MCF 10A (cell line): Measurements from ENCODE around the gene MSLN. TPM values are rescaled to one million over a fixed set of nuclear protein-coding genes. Genes with fewer than 3 reads are reported as not detected.
A peak's percentile ranks its signal among the peaks of the same experiment; 100 is the strongest.

Experiments
- BruUV-seq: library from RNA; stranded (reverse); fragments of 400-500 nt; replicated peaks from 2 replicates; lab custom pipeline; 2021; lab: Mats Ljungman, UMichigan
- CTCF ChIA-PET: fragments of 300-600 bp; sonication (Branson Sonifier 250); formaldehyde crosslinking; extraction: SDS; loops from one replicate; lab custom pipeline; 2021; ENCODE audit warnings: antibody characterized with exemption, inconsistent platforms; lab: Yijun Ruan, JAX
- POLR2A ChIA-PET: fragments of 300-600, 350-650 bp; sonication (Branson Sonifier 250); formaldehyde crosslinking; extraction: SDS; loops from one replicate; lab custom pipeline; 2020; ENCODE audit warnings: antibody characterized with exemption, inconsistent platforms; lab: Yijun Ruan, JAX
- DNase-seq: peaks from one replicate; pipeline ENCODE4 v3.0.0-alpha.2; 2018; ENCODE audit not compliant: unreplicated experiment
- H3K27ac Mint-ChIP-seq: one replicate; pipeline ENCODE4 v1.8.0; 2022; ENCODE audit warnings: mild to moderate bottlenecking, low read depth, mixed read lengths; ENCODE audit not compliant: unreplicated experiment
- H3K27me3 Mint-ChIP-seq: one replicate; pipeline ENCODE4 v1.8.0; 2022; ENCODE audit warnings: mixed read lengths; ENCODE audit not compliant: insufficient read depth, unreplicated experiment
- H3K36me3 Mint-ChIP-seq: one replicate; pipeline ENCODE4 v1.8.0; 2022; ENCODE audit warnings: mild to moderate bottlenecking, moderate library complexity, mixed read lengths; ENCODE audit not compliant: insufficient read depth, unreplicated experiment
- H3K4me1 Mint-ChIP-seq: one replicate; pipeline ENCODE4 v1.8.0; 2022; ENCODE audit warnings: mixed read lengths; ENCODE audit not compliant: insufficient read depth, unreplicated experiment
- H3K4me3 Mint-ChIP-seq: one replicate; pipeline ENCODE4 v1.8.0; 2022; ENCODE audit warnings: mild to moderate bottlenecking, moderate library complexity, mixed read lengths; ENCODE audit not compliant: unreplicated experiment
- H3K9me3 Mint-ChIP-seq: one replicate; pipeline ENCODE4 v1.8.0; 2022; ENCODE audit warnings: mixed read lengths; ENCODE audit not compliant: unreplicated experiment
- intact Hi-C: fragments of 100-400 bp; cut with micrococcal nuclease; formaldehyde crosslinking; loops from 2 replicates; pipeline ENCODE4 v1.14.1; 2022
- total RNA-seq: library from RNA; stranded (reverse); gene quantifications from 2 replicates; pipeline ENCODE4 v1.2.3, GENCODE V29; 2022
- TF ChIP-seq, protein P1 (sequence below): fragments of 200-600 bp; IDR thresholded peaks from one replicate; pipeline ENCODE4 v1.8.0; 2022; ENCODE audit warnings: antibody characterized with exemption, mild to moderate bottlenecking; ENCODE audit not compliant: unreplicated experiment

Gene MSLN
- total RNA-seq, 1 experiment from 2014 or later = 25.2 TPM

DNA sequence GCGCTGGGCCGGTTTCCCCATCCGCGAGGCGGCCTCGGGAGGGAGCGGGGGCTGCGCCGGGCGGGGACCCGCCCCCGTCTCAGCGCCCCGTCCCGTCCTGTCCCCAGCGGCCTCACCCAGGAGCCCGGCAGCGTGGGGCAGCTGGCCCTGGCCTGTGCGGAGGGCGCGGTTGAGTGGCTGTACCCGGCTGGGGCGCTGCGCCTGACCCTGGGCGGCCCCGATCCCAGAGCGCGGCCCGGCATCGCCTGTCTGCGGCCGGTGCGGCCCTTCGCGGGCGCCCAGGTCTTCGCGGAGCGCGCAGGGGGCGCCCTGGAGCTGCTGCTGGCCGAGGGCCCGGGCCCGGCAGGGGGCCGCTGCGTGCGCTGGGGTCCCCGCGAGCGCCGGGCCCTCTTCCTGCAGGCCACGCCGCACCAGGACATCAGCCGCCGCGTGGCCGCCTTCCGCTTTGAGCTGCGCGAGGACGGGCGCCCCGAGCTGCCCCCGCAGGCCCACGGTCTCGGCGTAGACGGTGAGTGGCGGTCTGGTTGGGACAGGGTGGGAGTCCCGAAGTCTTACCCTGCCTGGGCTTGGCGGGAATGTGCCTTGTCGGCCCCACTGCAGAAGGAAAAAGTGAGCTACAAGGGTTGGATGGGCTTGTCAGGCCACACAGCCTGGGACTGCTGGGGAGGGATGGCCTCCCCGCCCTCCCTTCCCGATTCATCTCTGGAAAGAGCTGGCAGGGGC lies 44.9 kb upstream of the MSLN start:
- CTCF ChIA-PET = interaction anchor here (0.5 to 2.0 kb wide), 9 partner anchors 8 to 1233 kb away, joined by 3 to 6 read pairs (median 3); partner anchors contain the start of gene CCDC78
- POLR2A ChIA-PET = interaction anchor here (0.6 to 8.8 kb wide), 23 partner anchors 8 to 705 kb away, joined by 3 to 124 read pairs (median 4); partner anchors contain the start of genes ANTKMT, CCDC78, CHTF18 and CIAO3
- TF ChIP-seq, protein P1, sequence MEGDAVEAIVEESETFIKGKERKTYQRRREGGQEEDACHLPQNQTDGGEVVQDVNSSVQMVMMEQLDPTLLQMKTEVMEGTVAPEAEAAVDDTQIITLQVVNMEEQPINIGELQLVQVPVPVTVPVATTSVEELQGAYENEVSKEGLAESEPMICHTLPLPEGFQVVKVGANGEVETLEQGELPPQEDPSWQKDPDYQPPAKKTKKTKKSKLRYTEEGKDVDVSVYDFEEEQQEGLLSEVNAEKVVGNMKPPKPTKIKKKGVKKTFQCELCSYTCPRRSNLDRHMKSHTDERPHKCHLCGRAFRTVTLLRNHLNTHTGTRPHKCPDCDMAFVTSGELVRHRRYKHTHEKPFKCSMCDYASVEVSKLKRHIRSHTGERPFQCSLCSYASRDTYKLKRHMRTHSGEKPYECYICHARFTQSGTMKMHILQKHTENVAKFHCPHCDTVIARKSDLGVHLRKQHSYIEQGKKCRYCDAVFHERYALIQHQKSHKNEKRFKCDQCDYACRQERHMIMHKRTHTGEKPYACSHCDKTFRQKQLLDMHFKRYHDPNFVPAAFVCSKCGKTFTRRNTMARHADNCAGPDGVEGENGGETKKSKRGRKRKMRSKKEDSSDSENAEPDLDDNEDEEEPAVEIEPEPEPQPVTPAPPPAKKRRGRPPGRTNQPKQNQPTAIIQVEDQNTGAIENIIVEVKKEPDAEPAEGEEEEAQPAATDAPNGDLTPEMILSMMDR = no peak
- no peak for DNase-seq
- no TSS peak for BruUV-seq
- H3K36me3 Mint-ChIP-seq = peaks cover 27% of the 10 kb centered on the region
- no peak overlapping the region for H3K27ac Mint-ChIP-seq
- H3K4me1 Mint-ChIP-seq = peaks cover 16% of the 10 kb centered on the region
- no peaks in the 10 kb centered on the region for H3K9me3 Mint-ChIP-seq
- intact Hi-C loops = no loop called here
- H3K27me3 Mint-ChIP-seq = no peaks in the 10 kb centered on the region
- peak overlapping the region; percentile 76 for H3K4me3 Mint-ChIP-seq

DNA sequence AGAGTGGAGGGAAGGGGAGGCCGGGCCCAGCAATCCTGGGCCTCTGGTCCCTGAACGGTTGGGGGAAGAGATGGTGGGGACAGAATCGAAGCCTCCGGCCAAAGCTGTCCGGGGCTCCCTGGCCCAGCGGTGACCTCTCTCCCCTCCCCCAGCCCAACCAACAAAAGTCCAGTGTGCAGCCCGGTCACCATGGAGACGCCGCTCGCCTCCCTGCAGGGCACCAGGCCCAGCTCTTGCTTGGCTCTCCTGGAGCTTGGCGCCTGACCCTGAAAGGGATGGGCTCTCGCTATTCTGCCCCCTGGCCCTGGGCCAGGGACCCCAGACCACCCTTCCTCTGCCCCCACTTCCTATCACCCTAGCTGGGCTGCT lies 44.4 kb upstream of the MSLN start:
- intact Hi-C loops = no loop called here
- Mint-ChIP-seq H3K9me3 (no peaks in the 10 kb centered on the region), H3K4me3 (peak overlapping the region; percentile 76), H3K36me3 (peaks cover 26% of the 10 kb centered on the region), H3K27me3 (no peaks in the 10 kb centered on the region), H3K27ac (no peak overlapping the region), H3K4me1 (peaks cover 16% of the 10 kb centered on the region)
- peak; percentile 44 for DNase-seq
- BruUV-seq = no TSS peak
- CTCF ChIA-PET = interaction anchor here (0.6 to 2.0 kb wide), 8 partner anchors 9 to 1233 kb away, joined by 3 to 6 read pairs (median 3); partner anchors contain the start of gene CCDC78
- TF ChIP-seq, protein P1 = no peak
- POLR2A ChIA-PET = interaction anchor here (0.6 to 8.8 kb wide), 14 partner anchors 8 to 123 kb away, joined by 3 to 124 read pairs (median 4); partner anchors contain the start of genes ANTKMT, CCDC78, CHTF18 and CIAO3

DNA sequence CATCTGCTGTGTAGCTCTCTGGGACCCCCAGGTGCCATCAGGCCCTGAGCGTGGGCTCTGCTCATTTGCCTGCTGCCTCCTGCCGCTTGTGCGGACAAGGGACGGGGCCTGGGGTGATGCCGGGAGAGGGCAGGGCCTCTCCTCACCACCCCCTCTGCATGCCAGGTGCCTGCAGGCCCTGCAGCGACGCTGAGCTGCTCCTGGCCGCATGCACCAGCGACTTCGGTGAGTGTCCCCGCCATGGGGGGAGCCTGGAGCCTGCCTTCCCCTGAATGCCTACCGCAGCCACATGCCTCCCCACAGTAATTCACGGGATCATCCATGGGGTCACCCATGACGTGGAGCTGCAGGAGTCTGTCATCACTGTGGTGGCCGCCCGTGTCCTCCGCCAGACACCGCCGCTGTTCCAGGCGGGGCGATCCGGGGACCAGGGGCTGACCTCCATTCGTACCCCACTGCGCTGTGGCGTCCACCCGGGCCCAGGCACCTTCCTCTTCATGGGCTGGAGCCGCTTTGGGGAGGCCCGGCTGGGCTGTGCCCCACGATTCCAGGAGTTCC lies 43.7 kb upstream of the MSLN start:
- ChIA-PET POLR2A (interaction anchor here (1.0 to 8.8 kb wide), 7 partner anchors 7 to 124 kb away, joined by 4 to 124 read pairs (median 8); partner anchors contain the start of genes ANTKMT, CCDC78, CIAO3 and FBXL16), CTCF (interaction anchor here (0.6 to 2.0 kb wide), 4 partner anchors 19 to 106 kb away, joined by 3 to 5 read pairs (median 3); no protein-coding TSS in a partner anchor)
- H3K9me3 Mint-ChIP-seq = no peaks in the 10 kb centered on the region
- no peak for DNase-seq
- H3K27ac Mint-ChIP-seq = no peak overlapping the region
- peaks cover 16% of the 10 kb centered on the region for H3K4me1 Mint-ChIP-seq
- H3K36me3 Mint-ChIP-seq = peaks cover 26% of the 10 kb centered on the region
- intact Hi-C loops = no loop called here
- no peaks in the 10 kb centered on the region for H3K27me3 Mint-ChIP-seq
- TF ChIP-seq, protein P1 = no peak
- H3K4me3 Mint-ChIP-seq = peak overlapping the region; percentile 76
- no TSS peak for BruUV-seq
